HG02981 (cell line): Measurements from ENCODE around the gene CD248.
A peak's percentile ranks its signal among the peaks of the same experiment; 100 is the strongest.
"Not testable (repeated sequence)": the region's sequence is repeated elsewhere in the genome, so short reads cannot be mapped to it uniquely, and the experiment has no call there.

ENCODE experiments used
- ATAC-seq: cut with Tn5 transposase; IDR thresholded peaks from one replicate; pipeline ENCODE4 v1.9.1; 2021; ENCODE audit warnings: mild to moderate bottlenecking, moderate library complexity; ENCODE audit not compliant: unreplicated experiment

Gene CD248

GRCh38 chr11:66277064-66277463 lies 39.8 kb downstream of the CD248 start:
- ATAC-seq: not testable (repeated sequence)

GRCh38 chr11:66276619-66277018 lies 40.2 kb downstream of the CD248 start:
- ATAC-seq: not testable (repeated sequence)

- ATAC-seq: no peak
Observed at GRCh38 chr11:66275984-66276612, 40.7 kb downstream of the CD248 start.

- no peak for ATAC-seq
Observed at GRCh38 chr11:66275396-66275795, 41.4 kb downstream of the CD248 start.

GRCh38 chr11:66274219-66274618 lies 42.6 kb downstream of the CD248 start:
- ATAC-seq: no peak

- ATAC-seq: no peak
Observed at GRCh38 chr11:66272596-66272995, 44.2 kb downstream of the CD248 start.

- ATAC-seq: no peak
Observed at GRCh38 chr11:66271816-66272215, 45.0 kb downstream of the CD248 start.

- no peak for ATAC-seq
Observed at GRCh38 chr11:66268952-66269905, 47.6 kb downstream of the CD248 start.

- ATAC-seq: peak; percentile 79
Observed at GRCh38 chr11:66268244-66268951, 48.4 kb downstream of the CD248 start, which contains the start of gene RAB1B. Gene RAB1B (plus strand): TSS chr11:66268639. CDS start chr11:66268680, 41 bp downstream.

GRCh38 chr11:66267379-66268243 lies 49.2 kb downstream of the CD248 start:
- peak; percentile 33 for ATAC-seq

GRCh38 chr11:66267039-66267378 lies 49.8 kb downstream of the CD248 start:
- no peak for ATAC-seq

- no peak for ATAC-seq
Observed at GRCh38 chr11:66266378-66267038, 50.3 kb downstream of the CD248 start.

GRCh38 chr11:66265531-66266377 lies 51.1 kb downstream of the CD248 start:
- ATAC-seq: no peak

- ATAC-seq: no peak
Observed at GRCh38 chr11:66264914-66265313, 51.9 kb downstream of the CD248 start.
